Large intestine (tissue), 3 donors: ENCODE data around the gene TMEM259. TPM values are rescaled to one million over a fixed set of nuclear protein-coding genes. Genes with fewer than 3 reads are reported as not detected.
A peak's percentile ranks its signal among the peaks of the same experiment; 100 is the strongest.

ENCODE experiments used
- DNase-seq, 2 donors: peaks; one replicate each; pipeline versions ENCODE4 v3.0.0 to v3.0.0-alpha.2; 2013
- H3K27ac ChIP-seq: one replicate; pipeline ENCODE4 v1.5.1; 2013; ENCODE audit warnings: low read length
- H3K27me3 ChIP-seq: 2 replicates; pipeline ENCODE4 v1.6.1; 2013; ENCODE audit warnings: low read length; ENCODE audit not compliant: control insufficient read depth, insufficient read depth
- H3K36me3 ChIP-seq: 2 replicates; pipeline ENCODE4 v1.6.1; 2013; ENCODE audit warnings: low read length; ENCODE audit not compliant: control insufficient read depth, insufficient read depth
- H3K4me1 ChIP-seq: one replicate; pipeline ENCODE4 v1.6.1; 2013; ENCODE audit warnings: low read length; ENCODE audit not compliant: control insufficient read depth, insufficient read depth
- H3K4me3 ChIP-seq: one replicate; pipeline ENCODE4 v1.5.1; 2013; ENCODE audit warnings: low read length
- H3K9me3 ChIP-seq: one replicate; pipeline ENCODE4 v1.6.1; 2013; ENCODE audit warnings: mild to moderate bottlenecking, low read depth, low read length, moderate library complexity; ENCODE audit not compliant: control insufficient read depth
- WGBS: methylation state at CpG from one replicate; pipeline ENCODE4 v1.1.5; 2013; ENCODE audit warnings: low lambda C conversion rate; ENCODE audit not compliant: insufficient coverage; 5-methylcytosine and 5-hydroxymethylcytosine counted together
- polyA plus RNA-seq: library from polyadenylated mRNA; unstranded; fragments of 120-200 nt; gene quantifications from one replicate; pipeline ENCODE4 v1.2.1, GENCODE V29; 2013

Gene TMEM259
- polyA plus RNA-seq, 1 donor = 144 TPM

DNA sequence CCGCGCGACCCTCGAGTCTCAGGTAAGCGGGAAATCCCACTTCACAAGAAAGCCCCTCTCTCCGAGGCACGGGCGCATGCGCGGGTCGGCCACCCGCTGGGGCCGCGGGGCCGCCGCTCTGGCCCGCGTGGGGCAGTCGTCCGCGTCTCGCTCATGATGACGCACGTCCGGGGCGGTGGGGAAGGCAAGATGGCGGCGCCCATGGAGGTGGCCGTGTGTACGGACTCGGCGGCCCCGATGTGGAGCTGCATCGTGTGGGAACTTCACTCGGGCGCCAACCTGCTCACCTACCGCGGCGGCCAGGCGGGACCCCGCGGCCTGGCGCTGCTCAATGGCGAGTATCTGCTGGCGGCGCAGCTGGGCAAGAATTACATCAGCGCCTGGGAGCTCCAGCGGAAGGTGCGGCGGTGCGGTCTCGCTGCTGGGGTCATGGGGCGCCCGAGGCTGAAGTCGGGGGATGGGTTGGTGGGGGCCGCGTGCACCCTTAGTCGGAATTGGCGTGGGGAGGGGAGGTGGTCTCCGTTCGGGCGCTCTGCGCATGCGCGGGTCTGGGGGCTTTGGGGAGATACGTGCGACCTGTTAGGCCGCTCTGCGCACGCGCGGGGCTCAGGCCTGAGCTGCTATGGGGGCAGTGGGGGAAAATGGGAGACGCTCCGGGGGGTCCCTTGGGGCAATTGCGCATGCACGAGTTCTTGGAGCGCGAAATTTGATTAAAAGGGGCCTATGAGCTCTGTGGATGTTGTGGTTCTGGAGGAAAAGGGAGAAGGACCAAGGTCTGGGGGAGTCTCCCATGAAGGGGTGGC is 36.6 kb downstream of the TMEM259 start, which contains the start of gene WDR18:
Gene WDR18 (plus strand): TSS at position 181 of the 803 bp plus-strand sequence. CDS start 9 bp downstream, at position 190.
- H3K27me3 ChIP-seq = no peaks in the 10 kb centered on the region
- H3K9me3 ChIP-seq = peaks cover 5% of the 10 kb centered on the region
- peaks cover 23% of the 10 kb centered on the region for H3K4me1 ChIP-seq
- peak within 1 kb of the TSS; percentile 46 for H3K27ac ChIP-seq
- peaks cover 26% of the 10 kb centered on the region for H3K36me3 ChIP-seq
- H3K4me3 ChIP-seq = peak within 1 kb of the TSS; percentile 97
- WGBS = no CpG with 5 or more reads among the region's 78 CpGs
- peak; percentile 88 to 90 for DNase-seq

DNA sequence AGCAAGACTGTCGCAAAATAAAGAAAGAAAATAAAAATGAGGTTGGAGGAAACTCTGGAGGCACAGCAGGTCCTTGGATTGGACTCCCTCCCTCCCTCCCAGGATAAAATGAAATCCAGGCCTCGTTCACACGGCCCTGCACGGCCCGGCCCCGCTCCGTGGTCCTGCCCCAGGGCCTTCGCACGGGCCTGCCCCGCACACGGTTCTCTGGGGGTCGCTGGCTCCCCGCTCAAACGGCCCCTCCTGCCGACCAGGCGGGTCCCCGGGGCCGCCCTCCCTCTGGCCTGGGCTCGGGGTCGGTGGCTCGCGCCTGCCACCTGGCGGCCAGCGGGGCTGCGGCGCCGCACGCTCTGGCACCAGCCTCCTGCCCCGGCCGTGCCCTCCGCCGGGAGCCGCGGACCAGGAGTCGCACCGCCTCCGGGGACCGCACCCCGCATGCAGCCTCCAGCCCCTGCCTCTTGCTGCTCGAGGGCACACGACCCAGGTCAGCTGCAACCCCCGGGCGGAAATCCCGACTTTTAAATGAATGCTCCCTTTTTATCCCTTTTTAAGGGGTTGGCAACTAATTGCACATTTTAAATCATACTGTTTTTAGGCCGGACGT is 38.3 kb downstream of the TMEM259 start:
- no CpG with 5 or more reads among the region's 46 CpGs for WGBS

DNA sequence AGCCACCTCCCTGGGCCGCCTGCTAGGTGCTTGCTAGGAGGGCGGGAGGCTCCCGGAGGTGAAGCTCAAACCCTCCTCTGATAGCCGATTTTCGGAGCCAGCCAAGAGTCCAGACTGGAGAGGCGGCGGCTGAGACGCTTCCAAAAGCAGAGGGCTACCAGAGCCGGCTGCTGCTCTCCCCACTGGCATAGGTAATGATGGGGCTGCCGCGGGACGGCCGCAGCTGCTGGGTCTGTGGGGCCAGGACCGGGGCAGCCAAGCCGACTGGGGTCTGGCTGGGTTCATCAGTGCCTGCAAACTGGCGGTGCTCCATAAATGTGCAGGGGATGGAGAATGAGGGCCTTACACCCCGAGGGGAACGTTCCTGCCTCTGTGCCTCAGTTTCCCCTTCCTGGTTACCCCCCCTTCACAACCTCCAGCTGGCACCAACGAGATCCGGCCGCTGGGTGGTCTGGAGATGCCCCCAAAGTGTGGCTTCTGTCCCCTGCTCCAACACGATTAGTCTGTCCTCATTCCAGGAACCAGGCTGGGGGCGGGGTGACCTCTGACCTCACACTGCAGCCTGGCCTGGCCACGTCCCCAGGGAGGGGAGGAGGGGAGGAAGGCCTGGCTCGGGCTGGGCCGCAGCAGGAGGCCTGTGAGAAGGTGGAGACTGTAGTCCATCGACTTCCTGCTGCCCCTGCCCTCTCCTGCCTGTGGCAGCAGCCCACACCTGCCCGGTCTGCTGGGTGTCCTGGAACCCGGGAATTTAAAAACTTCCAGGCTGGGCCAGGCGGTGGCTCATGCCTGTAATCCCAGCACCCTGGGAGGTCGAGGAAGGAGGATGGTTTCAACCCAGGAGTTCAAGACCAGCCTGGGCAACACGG is 40.6 kb downstream of the TMEM259 start:
- H3K27ac ChIP-seq = no peak overlapping the region
- DNase-seq = peak in 1 of 2 donors; percentile 17
- no CpG with 5 or more reads among the region's 32 CpGs for WGBS
- H3K36me3 ChIP-seq = no peaks in the 10 kb centered on the region
- H3K4me3 ChIP-seq = no peak overlapping the region
- H3K9me3 ChIP-seq = peaks cover 10% of the 10 kb centered on the region
- H3K4me1 ChIP-seq = peaks cover 26% of the 10 kb centered on the region
- no peaks in the 10 kb centered on the region for H3K27me3 ChIP-seq

More for the DNA sequence above, 38.3 kb downstream of the TMEM259 start:
- peak overlapping the region; percentile 15 for H3K27ac ChIP-seq
- peaks cover 26% of the 10 kb centered on the region for H3K4me1 ChIP-seq
- DNase-seq = peak; percentile 70 to 78
- H3K27me3 ChIP-seq = no peaks in the 10 kb centered on the region
- H3K36me3 ChIP-seq = peaks cover 17% of the 10 kb centered on the region
- H3K4me3 ChIP-seq = peak overlapping the region; percentile 35
- peaks cover 5% of the 10 kb centered on the region for H3K9me3 ChIP-seq

DNA sequence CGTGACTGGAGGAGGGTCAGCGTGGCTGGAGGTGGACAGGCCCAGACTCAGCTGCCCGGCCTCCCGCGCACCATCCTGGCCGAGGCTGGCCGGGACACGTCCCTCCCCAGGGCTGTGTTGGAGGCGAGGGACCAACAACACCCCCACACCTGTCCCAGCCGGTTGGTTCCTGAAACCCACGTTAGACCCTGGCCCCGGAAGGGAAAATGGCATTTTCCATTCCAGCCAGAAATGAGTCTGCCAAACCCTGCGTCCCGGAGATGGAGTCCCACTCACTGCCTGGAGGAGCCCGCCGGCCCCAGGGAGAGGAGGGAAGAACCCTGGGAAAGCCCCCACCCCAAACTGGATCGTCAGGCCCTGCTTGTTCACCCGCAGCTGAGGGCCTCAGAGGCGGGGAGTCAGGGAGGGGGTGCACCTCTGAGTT is 41.6 kb downstream of the TMEM259 start:
- peak in 1 of 2 donors; percentile 31 for DNase-seq
- no peaks in the 10 kb centered on the region for H3K27me3 ChIP-seq
- peaks cover 10% of the 10 kb centered on the region for H3K9me3 ChIP-seq
- peaks cover 5% of the 10 kb centered on the region for H3K36me3 ChIP-seq
- H3K4me3 ChIP-seq = no peak overlapping the region
- no peak overlapping the region for H3K27ac ChIP-seq
- peaks cover 26% of the 10 kb centered on the region for H3K4me1 ChIP-seq
- WGBS = no CpG with 5 or more reads among the region's 19 CpGs

DNA sequence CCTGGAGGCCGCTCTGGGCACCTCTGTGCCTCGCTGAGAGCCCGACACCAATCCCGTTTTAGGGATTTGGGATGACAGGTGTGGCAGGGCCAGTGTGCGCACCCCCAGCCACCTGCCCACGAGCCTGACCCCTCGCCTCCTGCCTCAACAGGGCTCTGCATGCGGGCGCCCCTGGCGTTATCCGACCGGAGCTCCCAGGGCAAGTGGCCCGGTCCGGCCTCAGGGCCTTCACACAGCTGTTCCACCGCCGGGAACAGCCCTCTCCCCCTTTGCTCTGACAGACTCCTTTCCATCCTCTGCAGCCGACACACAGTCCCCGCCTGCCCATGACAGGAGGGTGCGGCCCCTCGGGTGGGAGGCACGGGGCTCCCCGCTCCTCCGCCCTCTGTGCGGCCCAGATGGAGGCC is 43.9 kb downstream of the TMEM259 start:
- Histone ChIP-seq H3K4me1 (peaks cover 19% of the 10 kb centered on the region), H3K27me3 (no peaks in the 10 kb centered on the region), H3K27ac (no peak overlapping the region), H3K36me3 (peaks cover 24% of the 10 kb centered on the region), H3K4me3 (no peak overlapping the region), H3K9me3 (peaks cover 13% of the 10 kb centered on the region)
- no peak for DNase-seq
- WGBS = no CpG with 5 or more reads among the region's 24 CpGs

DNA sequence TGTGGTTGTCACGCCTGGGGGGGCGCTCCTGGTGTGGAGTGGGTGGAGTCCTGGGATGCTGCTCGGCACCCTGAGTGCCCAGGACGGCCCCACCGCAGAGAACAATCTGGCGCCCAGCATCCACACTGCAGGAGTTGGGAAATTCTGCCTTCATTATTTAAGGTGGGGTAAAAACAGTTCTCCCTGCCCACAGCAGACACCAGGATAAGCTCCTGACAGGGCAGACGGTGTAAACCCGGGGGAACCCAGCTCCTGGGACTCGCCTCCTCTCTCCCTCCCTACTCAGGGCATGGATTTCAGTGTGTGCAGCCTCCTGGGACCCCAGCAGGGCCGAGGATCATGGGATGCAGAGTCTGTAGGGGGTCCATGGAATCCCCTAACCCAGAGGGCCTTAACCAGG is 44.4 kb downstream of the TMEM259 start:
- WGBS = no CpG with 5 or more reads among the region's 10 CpGs
- Histone ChIP-seq H3K4me3 (no peak overlapping the region), H3K36me3 (peaks cover 30% of the 10 kb centered on the region), H3K4me1 (peaks cover 19% of the 10 kb centered on the region), H3K27me3 (no peaks in the 10 kb centered on the region), H3K27ac (no peak overlapping the region), H3K9me3 (peaks cover 13% of the 10 kb centered on the region)
- DNase-seq = peak in 1 of 2 donors; percentile 10

DNA sequence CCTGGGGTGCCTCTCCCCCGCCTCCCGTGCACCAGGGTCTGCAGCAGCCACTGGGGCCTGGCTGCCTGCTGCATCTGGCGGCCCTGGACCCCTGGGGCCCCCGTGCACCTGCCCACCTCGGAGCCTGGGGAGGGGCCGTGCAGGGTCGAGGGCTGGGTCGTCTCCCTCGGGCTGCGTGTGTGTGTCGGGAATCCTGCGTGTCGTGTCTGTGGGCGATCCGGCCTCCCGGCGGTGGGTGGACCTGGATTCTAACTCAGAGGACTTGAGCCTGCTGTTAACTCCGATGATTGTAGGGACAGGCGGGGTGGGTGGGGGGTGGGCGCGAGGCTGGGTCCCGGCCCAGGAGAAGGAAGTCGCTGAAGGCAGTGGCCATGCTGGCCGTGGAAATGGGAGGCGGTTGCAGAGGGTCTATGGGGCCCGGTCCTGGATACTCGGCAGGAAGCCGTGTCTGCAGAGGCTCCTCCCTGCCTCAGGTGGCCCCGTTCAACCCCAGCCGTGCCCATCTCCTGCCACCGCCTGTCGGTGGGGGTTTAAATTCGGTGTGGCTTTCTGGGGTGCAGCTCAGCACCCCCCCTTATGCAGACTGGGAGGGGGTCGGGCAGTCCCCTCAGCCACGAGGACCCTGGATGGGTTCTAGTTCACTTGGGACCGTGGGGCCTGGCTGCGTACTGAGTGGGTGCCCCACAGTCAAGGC is 46.2 kb downstream of the TMEM259 start:
- Histone ChIP-seq H3K36me3 (peaks cover 47% of the 10 kb centered on the region), H3K27me3 (no peaks in the 10 kb centered on the region), H3K9me3 (peaks cover 17% of the 10 kb centered on the region), H3K27ac (no peak overlapping the region), H3K4me1 (peaks cover 10% of the 10 kb centered on the region), H3K4me3 (no peak overlapping the region)
- no peak for DNase-seq
- WGBS = no CpG with 5 or more reads among the region's 37 CpGs

DNA sequence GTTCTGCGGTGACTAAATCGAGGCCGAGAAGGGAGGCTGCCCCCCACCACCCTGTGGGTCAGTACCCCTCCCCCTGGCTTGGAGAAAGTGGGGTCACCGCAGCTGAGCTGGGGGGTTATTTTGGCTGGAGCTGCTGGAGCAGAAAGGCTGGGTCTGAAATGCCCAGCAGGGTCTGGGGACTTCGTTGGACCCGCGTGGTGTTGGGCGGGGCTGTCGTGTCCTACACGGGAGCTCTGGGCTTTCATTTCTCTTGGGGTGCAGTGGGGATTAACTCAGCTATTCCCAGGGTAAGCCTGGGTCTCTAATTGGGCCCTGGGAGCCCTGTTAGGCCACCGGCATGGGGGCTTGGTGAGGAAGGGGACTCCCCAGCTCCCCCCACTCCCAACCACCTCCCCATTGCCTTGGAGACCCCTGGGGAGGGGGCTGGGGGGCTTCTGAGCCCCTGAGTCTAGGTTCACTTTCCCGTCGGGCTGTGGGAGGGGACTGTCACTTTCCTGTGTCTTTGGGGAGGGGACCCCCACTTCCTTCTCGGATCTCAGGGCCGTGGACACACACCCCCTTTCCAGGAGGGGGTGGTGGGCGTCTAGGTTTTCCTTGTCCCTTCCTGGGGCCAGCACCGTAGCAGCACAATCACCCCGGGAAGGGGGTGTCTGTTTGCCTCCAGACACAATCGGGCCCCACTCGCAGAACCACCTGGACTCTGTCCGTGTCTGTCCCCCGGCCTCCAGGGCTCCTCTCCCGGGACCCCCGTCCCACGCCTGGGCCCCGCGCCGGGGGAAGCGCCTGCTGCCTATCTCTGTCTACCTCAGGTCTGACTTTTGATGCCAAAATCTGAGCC is 47.0 kb downstream of the TMEM259 start:
- H3K36me3 ChIP-seq = peaks cover 54% of the 10 kb centered on the region
- DNase-seq = no peak
- H3K27me3 ChIP-seq = no peaks in the 10 kb centered on the region
- H3K4me1 ChIP-seq = peaks cover 4% of the 10 kb centered on the region
- H3K4me3 ChIP-seq = no peak overlapping the region
- no CpG with 5 or more reads among the region's 29 CpGs for WGBS
- H3K27ac ChIP-seq = no peak overlapping the region
- peaks cover 17% of the 10 kb centered on the region for H3K9me3 ChIP-seq

DNA sequence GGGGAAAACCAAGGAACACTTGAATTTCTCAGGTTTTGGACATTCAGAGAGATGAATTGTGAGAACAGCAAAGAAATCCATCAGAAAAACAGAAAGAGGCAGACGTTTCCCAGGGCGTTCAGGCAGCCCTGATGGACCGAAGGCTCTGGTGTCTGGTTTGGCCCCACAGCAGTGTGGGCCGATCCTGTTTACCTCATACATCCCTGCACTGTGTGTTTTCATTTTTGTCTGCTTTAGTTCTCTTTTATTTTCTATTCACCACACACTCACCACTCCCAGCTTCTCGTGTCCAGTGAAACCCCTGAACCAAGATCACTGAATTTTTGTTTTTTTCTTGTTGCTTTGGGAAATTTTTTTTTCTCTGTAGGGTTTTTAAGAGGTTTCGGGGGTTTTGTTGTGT is 48.6 kb downstream of the TMEM259 start:
- peaks cover 4% of the 10 kb centered on the region for H3K4me1 ChIP-seq
- H3K27ac ChIP-seq = no peak overlapping the region
- no peak overlapping the region for H3K4me3 ChIP-seq
- WGBS = 100% methylated on average over 1 of the region's 6 CpGs
- H3K9me3 ChIP-seq = peaks cover 19% of the 10 kb centered on the region
- no peak for DNase-seq
- peaks cover 66% of the 10 kb centered on the region for H3K36me3 ChIP-seq
- H3K27me3 ChIP-seq = no peaks in the 10 kb centered on the region
